Fibroblast of lung (primary cell): ENCODE data around the gene GLYR1. TPM values are rescaled to one million over a fixed set of nuclear protein-coding genes. Genes with fewer than 3 reads are reported as not detected.
"Not testable (repeated sequence)": the region's sequence is repeated elsewhere in the genome, so short reads cannot be mapped to it uniquely, and the experiment has no call there.

Experiments
- DNase-seq, 2 donors: peaks; one replicate each; pipeline versions ENCODE4 v3.0.0 to v3.0.0-alpha.2; 2010; ENCODE audit warnings: low read depth in 2 of 2
- H2AFZ ChIP-seq: 2 replicates; pipeline ENCODE4 v1.5.1; 2012; ENCODE audit warnings: low read length, control low read depth, inconsistent platforms
- H3K27ac ChIP-seq: 2 replicates; pipeline ENCODE4 v1.5.1; 2011; ENCODE audit warnings: low read length, control low read depth; ENCODE audit not compliant: insufficient read depth
- H3K27me3 ChIP-seq: 2 replicates; pipeline ENCODE4 v1.5.1; 2011; ENCODE audit warnings: mild to moderate bottlenecking, low read length; ENCODE audit not compliant: control insufficient read depth, insufficient read depth
- H3K36me3 ChIP-seq: 2 replicates; pipeline ENCODE4 v1.5.1; 2011; ENCODE audit warnings: low read length; ENCODE audit not compliant: control insufficient read depth, insufficient read depth
- H3K4me1 ChIP-seq: 2 replicates; pipeline ENCODE4 v1.5.1; 2011; ENCODE audit warnings: low read length; ENCODE audit not compliant: control insufficient read depth, insufficient read depth; ENCODE audit errors: extremely low read depth
- H3K4me2 ChIP-seq: 2 replicates; pipeline ENCODE4 v1.5.1; 2011; ENCODE audit warnings: low read length, control low read depth; ENCODE audit not compliant: insufficient read depth; ENCODE audit errors: extremely low read depth
- H3K4me3 ChIP-seq, 4 experiments: fragments of 200-600 bp in 1 of 4; sonication (generic) in 1 of 4; replicated peaks in 1 of 4; 2 replicates each; pipeline ENCODE4 v1.5.1; 2011 to 2016; ENCODE audit warnings: low read length in 4 of 4, low read depth in 3 of 4, mild to moderate bottlenecking in 3 of 4, control low read depth in 2 of 4, inconsistent platforms in 1 of 4, mixed read lengths in 1 of 4; ENCODE audit not compliant: insufficient read depth in 1 of 4; ENCODE audit errors: control extremely low read depth in 1 of 4
- H3K79me2 ChIP-seq: 2 replicates; pipeline ENCODE4 v1.5.1; 2012; ENCODE audit warnings: mild to moderate bottlenecking, low read length, inconsistent platforms; ENCODE audit not compliant: control insufficient read depth, insufficient read depth
- H3K9ac ChIP-seq: 2 replicates; pipeline ENCODE4 v1.5.1; 2011; ENCODE audit warnings: mild to moderate bottlenecking, low read length, control low read depth; ENCODE audit not compliant: insufficient read depth
- H3K9me3 ChIP-seq: 2 replicates; pipeline ENCODE4 v1.5.1; 2012; ENCODE audit warnings: low read depth, low read length; ENCODE audit not compliant: control insufficient read depth, insufficient read depth
- H4K20me1 ChIP-seq: 2 replicates; pipeline ENCODE4 v1.5.1; 2011; ENCODE audit warnings: low read length; ENCODE audit not compliant: control insufficient read depth, insufficient read depth; ENCODE audit errors: extremely low read depth
- EZH2 ChIP-seq: IDR thresholded peaks from 2 replicates; pipeline ENCODE4 v1.5.1; 2012; ENCODE audit warnings: low read length, control low read depth, mild to moderate bottlenecking; ENCODE audit errors: missing control alignments
- polyA plus RNA-seq, 2 donors: library from polyadenylated mRNA; depleted of rRNA in 1 of 2; stranded (reverse) in 1 of 2; unstranded in 1 of 2; fragments of >200 nt; gene quantifications; 2 replicates each; pipeline ENCODE4 v1.2.1, GENCODE V29; 2011 to 2012; ENCODE audit warnings: missing spikeins in 1 of 2
- total RNA-seq: library from RNA; depleted of rRNA; stranded (reverse); fragments of >200 nt; gene quantifications from 2 replicates; pipeline ENCODE4 v1.2.1, GENCODE V29; 2014
- TF ChIP-seq, protein P1 (sequence below), 2 donors: IDR thresholded peaks in 1 of 2; conservative IDR thresholded peaks in 1 of 2; 1 replicate in 1 of 2; 2 replicates in 1 of 2; pipeline ENCODE4 v1.5.1; 2011 to 2012; ENCODE audit warnings: low read length in 2 of 2, control low read depth in 1 of 2, inconsistent platforms in 1 of 2, low read depth in 1 of 2, mild to moderate bottlenecking in 1 of 2

Gene GLYR1
- total and polyA plus RNA-seq, 2 donors (not counting 1 experiment from before 2014, with no cell fraction given), result 28.6 to 39.6 TPM

- Histone ChIP-seq H2AFZ (no peak overlapping the region), H3K4me3 (no peak overlapping the region), H3K79me2 (no peaks in the 10 kb centered on the region), H3K9me3 (no peaks in the 10 kb centered on the region), H3K36me3 (no peaks in the 10 kb centered on the region), H3K27ac (no peak overlapping the region), H4K20me1 (no peaks in the 10 kb centered on the region), H3K4me2 (no peak overlapping the region), H3K27me3 (no peaks in the 10 kb centered on the region), H3K4me1 (no peaks in the 10 kb centered on the region), H3K9ac (no peak overlapping the region)
- DNase-seq, result no peak
- TF ChIP-seq, protein P1, sequence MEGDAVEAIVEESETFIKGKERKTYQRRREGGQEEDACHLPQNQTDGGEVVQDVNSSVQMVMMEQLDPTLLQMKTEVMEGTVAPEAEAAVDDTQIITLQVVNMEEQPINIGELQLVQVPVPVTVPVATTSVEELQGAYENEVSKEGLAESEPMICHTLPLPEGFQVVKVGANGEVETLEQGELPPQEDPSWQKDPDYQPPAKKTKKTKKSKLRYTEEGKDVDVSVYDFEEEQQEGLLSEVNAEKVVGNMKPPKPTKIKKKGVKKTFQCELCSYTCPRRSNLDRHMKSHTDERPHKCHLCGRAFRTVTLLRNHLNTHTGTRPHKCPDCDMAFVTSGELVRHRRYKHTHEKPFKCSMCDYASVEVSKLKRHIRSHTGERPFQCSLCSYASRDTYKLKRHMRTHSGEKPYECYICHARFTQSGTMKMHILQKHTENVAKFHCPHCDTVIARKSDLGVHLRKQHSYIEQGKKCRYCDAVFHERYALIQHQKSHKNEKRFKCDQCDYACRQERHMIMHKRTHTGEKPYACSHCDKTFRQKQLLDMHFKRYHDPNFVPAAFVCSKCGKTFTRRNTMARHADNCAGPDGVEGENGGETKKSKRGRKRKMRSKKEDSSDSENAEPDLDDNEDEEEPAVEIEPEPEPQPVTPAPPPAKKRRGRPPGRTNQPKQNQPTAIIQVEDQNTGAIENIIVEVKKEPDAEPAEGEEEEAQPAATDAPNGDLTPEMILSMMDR (conservative IDR thresholded peaks at IDR 0.05 in 1 of 2, IDR thresholded peaks at IDR 0.05 in 1 of 2; ENCODE audit: low read depth in 1 of 2, low read length in 2 of 2), result no peak
- no peak for TF ChIP-seq EZH2
Observed at GRCh38 chr16:4785758-4786433, 61.2 kb downstream of the GLYR1 start.

- not testable (repeated sequence) for H3K27me3 ChIP-seq, H3K4me3 ChIP-seq, DNase-seq, H3K9ac ChIP-seq, H3K79me2 ChIP-seq, H3K9me3 ChIP-seq, H3K36me3 ChIP-seq, H2AFZ ChIP-seq, H3K4me1 ChIP-seq, H4K20me1 ChIP-seq, H3K27ac ChIP-seq, H3K4me2 ChIP-seq
Observed at GRCh38 chr16:4784444-4784987, 62.6 kb downstream of the GLYR1 start.

- no peak overlapping the region for H3K4me3 ChIP-seq
- no peak for TF ChIP-seq EZH2
- TF ChIP-seq, protein P1 (conservative IDR thresholded peaks at IDR 0.05 in 1 of 2, IDR thresholded peaks at IDR 0.05 in 1 of 2; ENCODE audit: low read depth in 1 of 2, low read length in 2 of 2), result no peak
- H3K36me3 ChIP-seq, result no peaks in the 10 kb centered on the region
- H2AFZ ChIP-seq, result no peak overlapping the region
- no peaks in the 10 kb centered on the region for H3K4me1 ChIP-seq
- no peaks in the 10 kb centered on the region for H3K79me2 ChIP-seq
- H3K4me2 ChIP-seq, result no peak overlapping the region
- H3K9ac ChIP-seq, result no peak overlapping the region
- no peak for DNase-seq
- no peak overlapping the region for H3K27ac ChIP-seq
- no peaks in the 10 kb centered on the region for H3K9me3 ChIP-seq
- H3K27me3 ChIP-seq, result no peaks in the 10 kb centered on the region
- H4K20me1 ChIP-seq, result no peaks in the 10 kb centered on the region
Observed at GRCh38 chr16:4783951-4784336, 63.1 kb downstream of the GLYR1 start.
